Mesenchymal stem cell (in vitro differentiated cells and primary cell): ENCODE data around the gene MED6. TPM values are rescaled to one million over a fixed set of nuclear protein-coding genes. Genes with fewer than 3 reads are reported as not detected.

Experiments
- DNase-seq: peaks from one replicate; pipeline ENCODE4 v3.0.0-alpha.2; 2013
- H2AFZ ChIP-seq: one replicate; pipeline ENCODE4 v1.6.1; 2013; ENCODE audit warnings: low read depth, mild to moderate bottlenecking, control low read depth, inconsistent platforms, low read length, moderate library complexity
- H2AK5ac ChIP-seq: 2 replicates; pipeline ENCODE4 v1.6.1; 2013; ENCODE audit warnings: low read length, moderate library complexity, mild to moderate bottlenecking, inconsistent platforms; ENCODE audit not compliant: severe bottlenecking
- H2BK120ac ChIP-seq: one replicate; pipeline ENCODE4 v1.6.1; 2013; ENCODE audit warnings: low read depth, mild to moderate bottlenecking, inconsistent platforms, low read length, moderate library complexity
- H2BK12ac ChIP-seq, 2 experiments: one replicate each; pipeline ENCODE4 v1.6.1; 2013; ENCODE audit warnings: inconsistent platforms in 2 of 2, low read length in 2 of 2, mild to moderate bottlenecking in 2 of 2, moderate library complexity in 2 of 2, control low read depth in 1 of 2
- H2BK15ac ChIP-seq: one replicate; pipeline ENCODE4 v1.6.1; 2013; ENCODE audit warnings: mild to moderate bottlenecking, low read depth, inconsistent platforms; ENCODE audit not compliant: poor library complexity, severe bottlenecking
- H2BK5ac ChIP-seq: 2 replicates; pipeline ENCODE4 v1.6.1; 2013; ENCODE audit warnings: low read depth, mild to moderate bottlenecking, low read length, control low read depth, inconsistent platforms; ENCODE audit not compliant: poor library complexity, severe bottlenecking
- H3K14ac ChIP-seq, 2 experiments: one replicate each; pipeline ENCODE4 v1.6.1; 2013; ENCODE audit warnings: inconsistent platforms in 2 of 2, low read length in 2 of 2, control low read depth in 1 of 2, mild to moderate bottlenecking in 1 of 2, moderate library complexity in 1 of 2
- H3K18ac ChIP-seq, 2 experiments: one replicate each; pipeline ENCODE4 v1.6.1; 2013; ENCODE audit warnings: inconsistent platforms in 2 of 2, low read length in 2 of 2, control low read depth in 1 of 2, low read depth in 1 of 2, mild to moderate bottlenecking in 1 of 2
- H3K23ac ChIP-seq, 2 experiments: one replicate each; pipeline ENCODE4 v1.6.1; 2013; ENCODE audit warnings: inconsistent platforms in 2 of 2, low read length in 2 of 2, mild to moderate bottlenecking in 2 of 2, moderate library complexity in 2 of 2, control low read depth in 1 of 2
- H3K27ac ChIP-seq: 2 replicates; pipeline ENCODE4 v1.5.1; 2013; ENCODE audit warnings: mild to moderate bottlenecking, moderate library complexity, low read length, control low read depth, inconsistent platforms; ENCODE audit not compliant: poor library complexity, severe bottlenecking
- H3K27me3 ChIP-seq, 2 experiments: 2 replicates each; pipeline versions ENCODE4 v1.6.1 to v1.7.0; 2013; ENCODE audit warnings: low read length in 2 of 2, mild to moderate bottlenecking in 2 of 2, moderate library complexity in 2 of 2, control low read depth in 1 of 2, inconsistent platforms in 1 of 2; ENCODE audit not compliant: control insufficient read depth in 1 of 2, insufficient read depth in 1 of 2
- H3K36me3 ChIP-seq, 2 experiments: 2 replicates each; pipeline versions ENCODE4 v1.6.1 to v1.7.0; 2013; ENCODE audit warnings: low read length in 2 of 2, control low read depth in 1 of 2, inconsistent platforms in 1 of 2, low read depth in 1 of 2, mild to moderate bottlenecking in 1 of 2; ENCODE audit not compliant: insufficient read depth in 2 of 2, control insufficient read depth in 1 of 2
- H3K4ac ChIP-seq, 2 experiments: one replicate each; pipeline ENCODE4 v1.6.1; 2013; ENCODE audit warnings: inconsistent platforms in 2 of 2, low read length in 2 of 2, mild to moderate bottlenecking in 2 of 2, moderate library complexity in 2 of 2, control low read depth in 1 of 2, low read depth in 1 of 2
- H3K4me1 ChIP-seq: 2 replicates; pipeline ENCODE4 v1.6.1; 2013; ENCODE audit warnings: low read depth, low read length, control low read depth; ENCODE audit not compliant: control insufficient read depth, insufficient read depth
- H3K4me2 ChIP-seq: 2 replicates; pipeline ENCODE4 v1.6.1; 2013; ENCODE audit warnings: low read length, mild to moderate bottlenecking, inconsistent platforms; ENCODE audit not compliant: poor library complexity, severe bottlenecking
- H3K4me3 ChIP-seq, 2 experiments: 2 replicates each; pipeline versions ENCODE4 v1.5.1 to v1.7.0; 2013; ENCODE audit warnings: low read length in 2 of 2, mild to moderate bottlenecking in 2 of 2, control low read depth in 1 of 2, low read depth in 1 of 2; ENCODE audit not compliant: insufficient read depth in 1 of 2
- H3K79me1 ChIP-seq: replicated peaks from 2 replicates; pipeline ENCODE4 v1.6.1; 2013; ENCODE audit warnings: mild to moderate bottlenecking, control low read depth, low read length, inconsistent platforms; ENCODE audit not compliant: poor library complexity, severe bottlenecking
- H3K9ac ChIP-seq: 2 replicates; pipeline ENCODE4 v1.7.0; 2013; ENCODE audit warnings: mild to moderate bottlenecking, low read length, moderate library complexity
- H3K9me3 ChIP-seq: 2 replicates; pipeline ENCODE4 v1.7.0; 2013; ENCODE audit warnings: mild to moderate bottlenecking, low read length; ENCODE audit not compliant: control insufficient read depth
- H4K8ac ChIP-seq: one replicate; pipeline ENCODE4 v1.6.1; 2013; ENCODE audit warnings: inconsistent platforms, mild to moderate bottlenecking, low read length, moderate library complexity
- H4K91ac ChIP-seq: one replicate; pipeline ENCODE4 v1.6.1; 2013; ENCODE audit warnings: mild to moderate bottlenecking, low read length, inconsistent platforms
- WGBS: methylation state at CpG from one replicate; pipeline ENCODE4 v1.1.7; 2013; ENCODE audit warnings: mixed read lengths; 5-methylcytosine and 5-hydroxymethylcytosine counted together
- polyA plus RNA-seq, 2 experiments: library from polyadenylated mRNA; stranded (reverse); fragments of 200-250 nt; gene quantifications; one replicate each; pipeline ENCODE4 v1.2.3, GENCODE V29; 2013

Gene MED6, protein sequence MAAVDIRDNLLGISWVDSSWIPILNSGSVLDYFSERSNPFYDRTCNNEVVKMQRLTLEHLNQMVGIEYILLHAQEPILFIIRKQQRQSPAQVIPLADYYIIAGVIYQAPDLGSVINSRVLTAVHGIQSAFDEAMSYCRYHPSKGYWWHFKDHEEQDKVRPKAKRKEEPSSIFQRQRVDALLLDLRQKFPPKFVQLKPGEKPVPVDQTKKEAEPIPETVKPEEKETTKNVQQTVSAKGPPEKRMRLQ
- 27.1 TPM for polyA plus RNA-seq (2013, experiment 1 of 2)
- polyA plus RNA-seq (2013, experiment 2 of 2), result 26.5 TPM

DNA sequence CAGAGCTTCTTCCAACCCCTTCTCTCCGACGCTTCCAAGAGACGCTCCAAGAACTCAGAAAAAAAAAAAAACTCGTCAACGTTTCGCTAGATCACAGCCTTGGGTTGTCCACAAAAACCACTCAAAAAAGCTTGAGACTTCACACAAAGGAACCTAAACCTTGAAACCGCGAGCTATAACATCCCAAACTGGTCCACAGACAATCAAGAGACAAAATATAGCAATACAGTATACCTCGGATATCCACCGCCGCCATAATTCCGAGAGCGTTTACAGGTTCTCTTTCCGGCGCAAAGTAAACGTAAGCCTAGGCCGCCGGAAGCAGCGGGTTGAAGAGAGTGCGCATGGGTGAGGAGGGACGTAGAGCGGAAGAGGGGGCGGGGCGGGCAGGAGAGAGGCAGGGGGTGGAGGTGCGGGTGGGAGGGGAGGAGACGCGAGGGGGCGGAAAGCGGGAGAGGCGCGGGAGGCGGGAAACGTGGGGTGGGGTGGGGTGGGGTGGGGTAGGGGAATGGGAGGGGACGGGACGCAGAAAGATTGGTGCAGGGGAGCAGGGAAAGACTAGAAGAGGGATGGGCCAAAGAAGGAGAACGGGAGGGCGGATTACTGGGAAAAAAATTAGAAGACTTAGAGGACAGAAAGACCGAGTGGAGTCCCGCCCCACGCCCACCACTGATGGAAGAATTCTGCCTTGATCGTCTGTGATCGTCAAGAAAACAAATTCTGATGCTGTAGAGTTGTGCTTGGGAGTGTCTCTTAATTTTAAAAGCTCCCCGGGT is at the start of gene MED6:
Gene MED6 (minus strand): TSS at position 274 of the 776 bp plus-strand sequence. CDS start 18 bp downstream, at position 256.
- Histone ChIP-seq H2AK5ac (peak within 1 kb of the TSS; percentile 9), H3K79me1 (peaks cover 6% of the 10 kb centered on the region), H3K4me3 (peak within 1 kb of the TSS; percentile 34 to 87), H3K9ac (peak within 1 kb of the TSS; percentile 96), H3K36me3 (peaks cover 2 to 10% of the 10 kb centered on the region in 2 experiments), H3K14ac (no peak within 1 kb of the TSS), H3K4ac (peak within 1 kb of the TSS in 1 of 2 experiments; percentile 78), H3K18ac (no peak within 1 kb of the TSS), H2BK5ac (no peak within 1 kb of the TSS), H3K23ac (no peak within 1 kb of the TSS), H4K91ac (no peak within 1 kb of the TSS), H3K27me3 (peaks cover 0 to 3% of the 10 kb centered on the region in 2 experiments), H4K8ac (peak within 1 kb of the TSS; percentile 96), H2AFZ (peak within 1 kb of the TSS; percentile 72), H3K27ac (peak within 1 kb of the TSS; percentile 90), H2BK15ac (no peak within 1 kb of the TSS), H2BK12ac (no peak within 1 kb of the TSS), H3K9me3 (no peaks in the 10 kb centered on the region), H3K4me1 (no peaks in the 10 kb centered on the region), H2BK120ac (no peak within 1 kb of the TSS), H3K4me2 (peak within 1 kb of the TSS; percentile 81)
- 2% methylated on average over 42 of the region's 43 CpGs for WGBS
- peak; percentile 95 for DNase-seq

DNA sequence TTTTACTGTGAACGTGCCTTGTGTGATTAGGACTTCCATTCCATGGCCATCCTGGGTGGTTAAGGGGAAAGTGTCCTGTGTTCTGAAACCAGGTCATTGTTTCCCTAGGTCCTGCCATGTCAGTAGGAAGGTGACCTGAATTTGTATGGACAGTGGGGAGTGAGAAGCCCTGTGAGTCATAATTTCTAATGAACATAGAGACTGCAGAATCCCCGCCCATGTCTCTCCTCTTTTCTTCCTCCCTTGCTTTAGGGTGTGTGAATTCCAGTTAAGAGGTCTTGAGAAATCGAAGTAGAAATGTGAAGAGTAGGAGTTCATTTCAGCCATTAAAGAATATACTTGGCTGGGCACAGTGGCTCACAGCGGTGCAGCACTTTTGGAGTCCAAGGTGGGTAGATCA is 49.3 kb upstream of the MED6 start:
- H2BK5ac ChIP-seq, result no peak overlapping the region
- no peaks in the 10 kb centered on the region for H3K9me3 ChIP-seq
- no peak overlapping the region for H2BK12ac ChIP-seq
- H3K4me1 ChIP-seq, result no peaks in the 10 kb centered on the region
- H2AK5ac ChIP-seq, result no peak overlapping the region
- no peak overlapping the region for H3K18ac ChIP-seq
- peaks cover 6 to 26% of the 10 kb centered on the region in 2 experiments for H3K27me3 ChIP-seq
- no peak for DNase-seq
- H3K4me2 ChIP-seq, result no peak overlapping the region
- H3K9ac ChIP-seq, result no peak overlapping the region
- no peak overlapping the region for H4K91ac ChIP-seq
- H3K4ac ChIP-seq, result no peak overlapping the region
- H2BK120ac ChIP-seq, result no peak overlapping the region
- H4K8ac ChIP-seq, result no peak overlapping the region
- H3K36me3 ChIP-seq, result no peaks in the 10 kb centered on the region
- no peak overlapping the region for H3K4me3 ChIP-seq
- WGBS, result 92% methylated on average over 3 of the region's 4 CpGs
- H3K79me1 ChIP-seq, result peaks cover 11% of the 10 kb centered on the region
- no peak overlapping the region for H2BK15ac ChIP-seq
- H3K23ac ChIP-seq, result no peak overlapping the region
- H3K14ac ChIP-seq, result no peak overlapping the region
- no peak overlapping the region for H3K27ac ChIP-seq
- H2AFZ ChIP-seq, result no peak overlapping the region

DNA sequence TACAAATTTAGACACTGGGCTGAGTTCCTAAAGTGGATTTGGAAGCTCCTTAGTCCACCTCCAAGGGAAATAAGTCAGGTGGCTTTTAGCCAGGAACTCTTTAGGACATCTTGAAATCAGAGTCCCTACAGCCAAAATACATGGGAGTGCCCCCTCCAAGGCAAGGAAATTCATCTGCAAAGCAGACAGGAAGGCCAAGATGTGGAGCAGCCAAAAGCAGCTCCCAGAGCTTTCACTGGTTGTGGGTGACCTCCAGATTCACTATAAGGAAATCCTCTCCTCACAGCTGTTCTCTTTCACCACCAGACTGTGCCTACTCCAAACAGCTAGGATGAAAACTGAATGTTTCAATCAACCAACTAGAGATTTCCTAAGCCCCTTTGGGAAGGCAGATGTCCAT is 47.9 kb upstream of the MED6 start:
- peaks cover 1% of the 10 kb centered on the region for H3K4me1 ChIP-seq
- no peak overlapping the region for H2AFZ ChIP-seq
- peaks cover 8 to 32% of the 10 kb centered on the region in 2 experiments for H3K27me3 ChIP-seq
- no peak overlapping the region for H2BK12ac ChIP-seq
- no peak overlapping the region for H2AK5ac ChIP-seq
- no peak overlapping the region for H2BK5ac ChIP-seq
- no peak overlapping the region for H4K8ac ChIP-seq
- no peak overlapping the region for H3K18ac ChIP-seq
- no peak overlapping the region for H3K14ac ChIP-seq
- no peak overlapping the region for H3K23ac ChIP-seq
- H3K9me3 ChIP-seq, result no peaks in the 10 kb centered on the region
- no peaks in the 10 kb centered on the region for H3K36me3 ChIP-seq
- H3K79me1 ChIP-seq, result peaks cover 14% of the 10 kb centered on the region
- H2BK120ac ChIP-seq, result no peak overlapping the region
- H3K27ac ChIP-seq, result no peak overlapping the region
- no peak overlapping the region for H2BK15ac ChIP-seq
- no peak overlapping the region for H4K91ac ChIP-seq
- no peak overlapping the region for H3K4me3 ChIP-seq
- DNase-seq, result peak; percentile 38
- no peak overlapping the region for H3K9ac ChIP-seq
- H3K4me2 ChIP-seq, result no peak overlapping the region
- no peak overlapping the region for H3K4ac ChIP-seq

DNA sequence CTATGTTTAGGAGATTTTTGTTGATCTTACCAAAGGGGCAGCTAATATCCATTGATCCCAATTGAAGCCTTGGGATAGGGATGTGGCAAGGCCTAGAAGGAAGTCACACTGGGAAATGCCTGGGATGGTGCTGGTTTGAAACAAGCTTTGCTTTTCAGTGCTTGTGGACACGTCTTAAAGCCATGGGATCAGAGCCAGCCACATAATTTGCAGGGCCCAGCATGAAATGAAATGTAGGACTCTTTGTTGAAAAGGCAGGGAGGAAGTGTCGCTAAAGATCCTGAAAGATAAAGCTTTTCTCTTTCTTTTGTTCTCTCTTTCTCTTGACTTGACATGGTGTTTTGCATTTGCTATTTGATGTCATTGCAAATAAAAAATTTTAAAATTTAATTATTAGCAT is 46.2 kb upstream of the MED6 start:
- no peak overlapping the region for H2AFZ ChIP-seq
- peaks cover 8% of the 10 kb centered on the region for H3K4me1 ChIP-seq
- no peak for DNase-seq
- no peak overlapping the region for H2BK5ac ChIP-seq
- H3K27me3 ChIP-seq, result peaks cover 17 to 40% of the 10 kb centered on the region in 2 experiments
- no peaks in the 10 kb centered on the region for H3K9me3 ChIP-seq
- no peak overlapping the region for H2BK15ac ChIP-seq
- no peak overlapping the region for H2BK120ac ChIP-seq
- no peak overlapping the region for H3K14ac ChIP-seq
- no peak overlapping the region for H3K23ac ChIP-seq
- H3K9ac ChIP-seq, result no peak overlapping the region
- no peak overlapping the region for H3K4ac ChIP-seq
- no peak overlapping the region for H4K8ac ChIP-seq
- H4K91ac ChIP-seq, result no peak overlapping the region
- H3K79me1 ChIP-seq, result peaks cover 14% of the 10 kb centered on the region
- H3K27ac ChIP-seq, result no peak overlapping the region
- H3K4me3 ChIP-seq, result no peak overlapping the region
- H3K36me3 ChIP-seq, result no peaks in the 10 kb centered on the region
- no peak overlapping the region for H2BK12ac ChIP-seq
- no peak overlapping the region for H2AK5ac ChIP-seq
- no peak overlapping the region for H3K18ac ChIP-seq
- WGBS, result 30% methylated on average over 1 of the region's 2 CpGs
- no peak overlapping the region for H3K4me2 ChIP-seq
